PC-3 (cell line): ENCODE results near the gene ZBTB21. TPM values are rescaled to one million over a fixed set of nuclear protein-coding genes. Genes with fewer than 3 reads are reported as not detected.

Experiments used
- ATAC-seq: fragments of 200-7000 bp; cut with Tn5 transposase; 2 replicates; pipeline ENCODE4 v1.9.1; 2020; ENCODE audit warnings: mild to moderate bottlenecking, moderate library complexity
- BruUV-seq: library from RNA; stranded (reverse); fragments of 400-500 nt; replicated peaks from 2 replicates; lab custom pipeline; 2021; lab: Mats Ljungman, UMichigan
- CTCF ChIA-PET: fragments of 300-600 bp; sonication (Branson Sonifier 250); formaldehyde crosslinking; loops from one replicate; lab custom pipeline; 2022; ENCODE audit warnings: antibody characterized with exemption; lab: Charles Lee
- POLR2A ChIA-PET: fragments of 300-600 bp; sonication (Branson Sonifier 250); formaldehyde crosslinking; loops from one replicate; lab custom pipeline; 2022; ENCODE audit warnings: antibody characterized with exemption; ENCODE audit not compliant: unreplicated experiment; lab: Charles Lee
- DNase-seq: peaks from one replicate; pipeline ENCODE4 v3.0.0-alpha.2; 2015
- H2AFZ ChIP-seq: fragments of 300-600 bp; sonication (generic); 2 replicates; pipeline ENCODE4 v1.6.0; 2016; ENCODE audit warnings: antibody characterized with exemption, low read length
- H3F3A ChIP-seq: fragments of 300-600 bp; sonication (generic); one replicate; pipeline ENCODE4 v1.6.0; 2017; ENCODE audit warnings: antibody characterized with exemption, low read length, control low read depth, mild to moderate bottlenecking; ENCODE audit not compliant: unreplicated experiment
- H3K27ac ChIP-seq: fragments of 300-600 bp; sonication (generic); 2 replicates; pipeline ENCODE4 v1.5.1; 2016; ENCODE audit warnings: mild to moderate bottlenecking, low read length
- H3K27me3 ChIP-seq: fragments of 300-600 bp; sonication (generic); 2 replicates; pipeline ENCODE4 v1.6.1; 2016; ENCODE audit warnings: low read length, mixed read lengths
- H3K36me3 ChIP-seq: fragments of 300-600 bp; sonication (generic); 2 replicates; pipeline ENCODE4 v1.6.1; 2016; ENCODE audit warnings: low read depth, mixed run types, low read length, mixed read lengths
- H3K4me1 ChIP-seq: fragments of 300-600 bp; sonication (generic); 2 replicates; pipeline ENCODE4 v1.5.1; 2016; ENCODE audit warnings: low read length; ENCODE audit not compliant: insufficient read depth
- H3K4me2 ChIP-seq: fragments of 300-600 bp; sonication (generic); 2 replicates; pipeline ENCODE4 v1.6.0; 2016; ENCODE audit warnings: low read length
- H3K4me3 ChIP-seq: fragments of 300-600 bp; sonication (generic); 2 replicates; pipeline ENCODE4 v1.5.1; 2016; ENCODE audit warnings: mild to moderate bottlenecking, low read length, mixed read lengths
- H3K79me2 ChIP-seq: fragments of 300-600 bp; sonication (generic); 2 replicates; pipeline ENCODE4 v1.6.1; 2017; ENCODE audit warnings: low read length, mixed read lengths
- H3K9ac ChIP-seq: fragments of 300-600 bp; sonication (generic); 2 replicates; pipeline ENCODE4 v1.6.0; 2016; ENCODE audit warnings: mild to moderate bottlenecking, low read length
- H3K9me2 ChIP-seq: fragments of 300-600 bp; sonication (generic); replicated peaks from 2 replicates; pipeline ENCODE4 v1.6.1; 2016; ENCODE audit warnings: mixed run types, low read length, mixed read lengths
- H3K9me3 ChIP-seq: fragments of 300-600 bp; sonication (generic); 2 replicates; pipeline ENCODE4 v1.6.1; 2016; ENCODE audit warnings: low read length, mixed read lengths
- H4K20me1 ChIP-seq: fragments of 300-600 bp; sonication (generic); 2 replicates; pipeline ENCODE4 v1.6.1; 2016; ENCODE audit warnings: low read length, mixed read lengths
- EZH2 ChIP-seq: fragments of 300-600 bp; sonication (generic); IDR thresholded peaks from one replicate; pipeline ENCODE4 v1.6.1; 2017; ENCODE audit warnings: antibody characterized with exemption, mild to moderate bottlenecking, low read length; ENCODE audit not compliant: unreplicated experiment
- EZH2phosphoT487 ChIP-seq: fragments of 300-600 bp; sonication (generic); IDR thresholded peaks from 2 replicates; pipeline ENCODE4 v1.6.1; 2018; ENCODE audit warnings: mild to moderate bottlenecking, antibody characterized with exemption, low read length, borderline replicate concordance
- intact Hi-C: fragments of 100-400 bp; cut with micrococcal nuclease; formaldehyde crosslinking; loops from 2 replicates; pipeline ENCODE4 v1.9.0; 2023
- total RNA-seq: library from RNA; depleted of rRNA; stranded (reverse); fragments of >200 nt; gene quantifications from 2 replicates; pipeline ENCODE4 v1.2.3, GENCODE V29; 2014; rRNA removed
- TF ChIP-seq, protein P1 (sequence below): fragments of 300-600 bp; sonication (generic); conservative IDR thresholded peaks from 2 replicates; pipeline ENCODE4 v1.5.1; 2017; ENCODE audit warnings: antibody characterized with exemption, low read depth, mild to moderate bottlenecking, low read length

The ZBTB21 gene
- total RNA-seq, 1 experiment from 2014 or later = 8.1 TPM

DNA sequence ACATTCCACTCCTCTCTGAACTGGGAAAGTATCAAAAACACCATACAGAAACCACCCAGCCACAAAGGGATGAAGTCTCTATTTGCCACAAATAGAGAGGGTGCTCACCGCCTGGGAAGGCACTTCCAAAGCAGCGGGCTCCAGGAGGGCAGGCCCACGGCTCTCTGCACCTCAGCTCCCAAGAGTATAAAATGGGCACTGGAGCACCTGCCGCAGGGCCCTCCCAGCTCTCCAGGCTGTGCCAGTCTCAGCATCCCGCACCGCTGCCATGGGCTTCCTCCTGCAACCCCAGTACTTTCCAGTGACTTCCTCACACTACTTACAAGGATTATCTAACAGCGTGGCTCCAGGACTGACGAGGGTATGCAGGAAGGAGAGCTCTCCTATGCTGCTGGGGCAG is 70.8 kb downstream of the ZBTB21 start:
- intact Hi-C loops = loop anchor here (10.0 kb wide), 1 partner anchor 175 kb away; the partner anchor contains the start of gene RIPK4
- DNase-seq = no peak
- H3K4me3 ChIP-seq = no peak overlapping the region
- H2AFZ ChIP-seq = no peak overlapping the region
- H3K27me3 ChIP-seq = no peaks in the 10 kb centered on the region
- H3K36me3 ChIP-seq = peaks cover 12% of the 10 kb centered on the region
- H3K9ac ChIP-seq = no peak overlapping the region
- no peak for TF ChIP-seq EZH2phosphoT487
- TF ChIP-seq EZH2 = no peak
- TF ChIP-seq, protein P1, sequence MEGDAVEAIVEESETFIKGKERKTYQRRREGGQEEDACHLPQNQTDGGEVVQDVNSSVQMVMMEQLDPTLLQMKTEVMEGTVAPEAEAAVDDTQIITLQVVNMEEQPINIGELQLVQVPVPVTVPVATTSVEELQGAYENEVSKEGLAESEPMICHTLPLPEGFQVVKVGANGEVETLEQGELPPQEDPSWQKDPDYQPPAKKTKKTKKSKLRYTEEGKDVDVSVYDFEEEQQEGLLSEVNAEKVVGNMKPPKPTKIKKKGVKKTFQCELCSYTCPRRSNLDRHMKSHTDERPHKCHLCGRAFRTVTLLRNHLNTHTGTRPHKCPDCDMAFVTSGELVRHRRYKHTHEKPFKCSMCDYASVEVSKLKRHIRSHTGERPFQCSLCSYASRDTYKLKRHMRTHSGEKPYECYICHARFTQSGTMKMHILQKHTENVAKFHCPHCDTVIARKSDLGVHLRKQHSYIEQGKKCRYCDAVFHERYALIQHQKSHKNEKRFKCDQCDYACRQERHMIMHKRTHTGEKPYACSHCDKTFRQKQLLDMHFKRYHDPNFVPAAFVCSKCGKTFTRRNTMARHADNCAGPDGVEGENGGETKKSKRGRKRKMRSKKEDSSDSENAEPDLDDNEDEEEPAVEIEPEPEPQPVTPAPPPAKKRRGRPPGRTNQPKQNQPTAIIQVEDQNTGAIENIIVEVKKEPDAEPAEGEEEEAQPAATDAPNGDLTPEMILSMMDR = no peak
- H3K27ac ChIP-seq = no peak overlapping the region
- H3K4me2 ChIP-seq = no peak overlapping the region
- H3K9me3 ChIP-seq = no peaks in the 10 kb centered on the region
- no peaks in the 10 kb centered on the region for H3F3A ChIP-seq
- H4K20me1 ChIP-seq = peaks cover 17% of the 10 kb centered on the region; the same call in 1 of the 2 replicates
- peaks cover 72% of the 10 kb centered on the region for H3K79me2 ChIP-seq
- peaks cover 5% of the 10 kb centered on the region for H3K4me1 ChIP-seq
- ChIA-PET CTCF (no interaction called here), POLR2A (no interaction called here)
- ATAC-seq = no peak
- H3K9me2 ChIP-seq = no peaks in the 10 kb centered on the region
- BruUV-seq = no TSS peak

Other genes starting within 250 kb of the ZBTB21 start
- gene RIPK4, start 243.3 kb downstream of the ZBTB21 start, total RNA-seq = 252 and 333 TPM in 2 replicates
- 13.4 and 16.8 TPM in 2 replicates for gene PRDM15, start 131.0 kb downstream of the ZBTB21 start, total RNA-seq
- gene C2CD2, start 56.3 kb downstream of the ZBTB21 start, total RNA-seq = 50.4 and 81.4 TPM in 2 replicates
- gene UMODL1, start 61.0 kb upstream of the ZBTB21 start, total RNA-seq = 0.58 TPM in 1 of 2 replicates, not detected in the other
- gene ABCG1, start 208.8 kb upstream of the ZBTB21 start, total RNA-seq = 0.66 and 2.0 TPM in 2 replicates